HTR-8/SVneo (cell line): ENCODE measurements around the gene SLC31A1.
"Not testable (repeated sequence)": the region's sequence is repeated elsewhere in the genome, so short reads cannot be mapped to it uniquely, and the experiment has no call there.

Experiments
- DNase-seq: peaks from one replicate; pipeline ENCODE4 v3.0.0; 2011; ENCODE audit warnings: low spot score, mixed read lengths; ENCODE audit not compliant: insufficient read length
- FAIRE-seq: peaks from 2 replicates; lab custom pipeline; 2011; peaks lifted over from hg19 to GRCh38; lab: Jason Lieb, UNC

Gene SLC31A1

DNA sequence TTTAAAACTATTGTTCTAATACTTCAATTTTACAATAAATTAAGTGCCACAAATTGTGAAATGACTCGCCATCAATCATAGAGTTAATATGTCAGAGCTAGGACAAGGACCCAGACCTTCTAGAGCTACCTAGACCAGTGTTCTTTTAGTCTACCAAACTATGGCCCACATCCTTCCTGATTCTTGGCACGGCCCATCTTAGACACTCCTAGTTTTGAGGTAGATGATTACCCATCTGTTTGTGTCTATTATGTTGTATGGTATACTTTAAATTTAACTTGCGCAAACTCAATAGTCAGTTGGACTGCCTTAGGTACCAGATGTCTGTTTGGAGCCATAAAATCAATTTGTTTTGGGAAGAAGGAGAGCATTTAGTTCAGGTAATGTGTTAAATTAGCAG is 36.5 kb downstream of the SLC31A1 start:
- DNase-seq = no peak
- no peak for FAIRE-seq

DNA sequence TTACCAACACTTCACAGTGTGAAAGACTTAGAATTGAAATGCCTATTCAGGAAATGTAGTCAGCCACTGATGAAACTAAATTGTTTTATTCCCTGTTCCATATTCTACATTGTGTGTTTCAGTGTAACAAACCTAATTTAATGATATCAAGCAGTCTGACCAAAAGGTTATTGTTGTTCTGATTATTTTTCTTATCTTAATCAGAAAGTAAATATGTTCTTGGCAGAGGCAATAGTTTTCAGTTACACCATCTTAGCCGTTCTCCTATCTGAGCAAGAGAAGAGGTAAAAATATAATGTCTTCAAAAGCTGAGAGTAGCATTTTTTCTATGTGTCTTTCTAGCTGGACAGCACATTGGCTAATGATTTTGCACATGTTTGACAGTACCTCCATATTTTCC is 36.9 kb downstream of the SLC31A1 start:
- DNase-seq (no peak), FAIRE-seq (no peak)

DNA sequence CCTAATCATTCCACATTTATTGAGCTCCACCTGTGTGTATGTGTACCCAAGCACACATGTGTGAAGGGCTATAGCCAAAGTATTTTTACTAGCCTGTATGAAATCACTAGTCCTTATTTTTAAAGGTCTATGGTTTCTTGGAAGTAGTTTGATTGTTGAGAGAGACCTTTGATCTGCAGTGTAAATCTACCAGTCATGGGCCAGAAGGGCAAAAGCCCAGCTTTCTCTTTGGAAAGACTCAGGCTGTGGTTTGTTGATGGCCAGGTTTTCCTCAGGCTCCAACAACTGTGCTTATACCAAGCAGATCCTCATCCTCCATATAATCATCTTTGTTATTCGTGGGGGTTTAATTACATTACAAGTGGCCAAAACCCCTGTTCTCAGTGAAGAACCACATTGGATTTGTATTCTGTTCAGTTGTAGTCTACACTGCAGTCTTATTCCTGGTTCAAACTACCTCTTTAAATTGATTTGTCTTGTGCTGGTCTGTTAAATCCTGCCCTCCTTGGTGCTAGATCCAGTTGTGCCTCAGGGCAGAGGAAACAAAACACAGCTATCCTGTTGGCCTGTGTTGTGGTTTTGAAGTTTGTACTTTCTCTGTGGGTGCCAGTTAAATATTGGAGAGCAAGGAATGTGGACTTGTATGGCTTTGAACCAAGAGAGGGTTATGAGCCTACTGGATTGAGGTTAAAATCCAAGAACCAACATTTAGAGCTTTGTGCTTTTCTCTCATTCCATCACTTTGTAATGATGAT is 40.8 kb downstream of the SLC31A1 start:
- no peak for FAIRE-seq
- DNase-seq = no peak

GRCh38 chr9:113266174-113266573 is 44.8 kb downstream of the SLC31A1 start:
- no peak for FAIRE-seq
- no peak for DNase-seq

DNA sequence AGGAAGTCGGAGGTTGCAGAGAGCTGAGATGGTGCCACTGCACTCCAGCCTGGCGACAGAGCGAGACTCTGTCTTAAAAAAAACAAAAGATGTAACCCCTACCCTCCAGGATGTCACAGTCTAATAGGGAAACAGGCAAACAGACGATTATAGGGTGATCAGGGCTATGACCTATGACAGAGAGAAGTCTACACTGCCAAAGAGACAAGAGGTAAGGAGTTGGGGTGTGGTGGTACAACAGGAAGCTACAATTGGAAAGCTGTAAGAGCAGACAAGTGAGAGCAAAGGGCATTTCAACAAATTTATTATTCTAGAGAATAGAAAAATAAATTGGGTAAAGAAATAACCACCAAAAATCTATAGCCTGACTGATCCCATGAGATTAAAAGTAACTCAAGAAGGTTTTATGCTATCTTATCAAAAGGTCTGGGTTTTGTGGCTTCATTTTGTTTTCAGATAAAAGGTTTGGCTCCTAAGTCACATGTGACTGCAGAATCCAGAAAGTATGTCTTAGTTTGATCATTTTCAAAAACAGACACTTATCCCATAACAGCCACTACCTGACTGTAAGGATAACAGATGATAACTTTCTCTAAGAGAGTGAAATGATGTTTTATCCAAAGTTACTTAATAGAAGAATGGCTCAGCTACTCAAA is 46.7 kb downstream of the SLC31A1 start:
- FAIRE-seq (no peak), DNase-seq (no peak)

DNA sequence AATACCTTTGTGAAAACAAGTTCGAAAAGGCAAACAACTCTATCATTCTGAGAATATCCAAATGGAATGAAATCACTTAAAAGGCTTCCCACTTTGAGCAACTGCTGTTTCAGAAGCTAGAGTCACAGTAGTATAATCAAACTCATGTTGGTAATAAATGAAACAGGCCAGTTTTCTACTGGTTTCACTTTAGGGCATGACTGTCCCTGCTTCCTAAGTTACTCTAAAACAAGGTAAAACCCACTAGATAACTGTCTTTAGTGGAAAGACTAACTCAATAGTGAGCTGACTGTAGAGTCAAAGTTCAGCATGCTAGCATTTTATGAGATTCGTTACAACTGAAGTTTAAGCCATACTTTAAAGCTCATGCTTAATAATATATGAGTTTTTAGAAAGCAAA is 48.0 kb downstream of the SLC31A1 start:
- FAIRE-seq (no peak), DNase-seq (no peak)

GRCh38 chr9:113269871-113270270 is 48.5 kb downstream of the SLC31A1 start:
- FAIRE-seq (no peak), DNase-seq (no peak)

DNA sequence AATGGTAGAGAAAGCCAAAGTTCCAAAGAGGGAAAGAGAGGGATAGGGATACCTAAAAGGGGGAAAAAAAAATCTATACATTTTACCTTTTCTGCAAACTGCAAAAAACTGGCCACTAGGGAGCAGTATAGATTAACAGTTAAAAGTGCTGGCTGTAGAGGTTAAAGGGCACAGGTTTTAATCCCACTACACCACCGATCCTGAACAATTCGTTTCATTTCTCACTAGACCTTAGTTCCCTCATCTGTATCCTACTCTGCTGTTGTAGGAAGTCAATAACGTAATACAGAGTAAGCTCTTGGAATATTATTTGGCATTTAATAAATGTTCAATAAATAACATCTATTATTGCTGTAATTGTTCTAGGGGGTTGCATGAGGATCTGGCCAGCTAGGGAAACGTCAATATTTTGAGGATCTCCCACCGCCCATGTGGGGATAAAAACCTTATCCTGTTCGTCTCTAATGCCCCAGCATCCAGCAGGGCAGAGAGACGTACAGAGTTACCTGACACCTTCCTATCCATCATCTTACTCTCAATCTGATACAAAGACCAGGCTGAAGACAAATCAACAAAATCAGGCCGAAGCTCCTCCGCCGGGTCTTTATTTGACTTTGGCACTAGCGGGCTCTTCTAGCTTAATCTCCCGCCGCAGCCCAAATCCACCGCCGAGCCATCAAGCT is 53.3 kb downstream of the SLC31A1 start:
- DNase-seq (peak; percentile 48), FAIRE-seq (no peak)

DNA sequence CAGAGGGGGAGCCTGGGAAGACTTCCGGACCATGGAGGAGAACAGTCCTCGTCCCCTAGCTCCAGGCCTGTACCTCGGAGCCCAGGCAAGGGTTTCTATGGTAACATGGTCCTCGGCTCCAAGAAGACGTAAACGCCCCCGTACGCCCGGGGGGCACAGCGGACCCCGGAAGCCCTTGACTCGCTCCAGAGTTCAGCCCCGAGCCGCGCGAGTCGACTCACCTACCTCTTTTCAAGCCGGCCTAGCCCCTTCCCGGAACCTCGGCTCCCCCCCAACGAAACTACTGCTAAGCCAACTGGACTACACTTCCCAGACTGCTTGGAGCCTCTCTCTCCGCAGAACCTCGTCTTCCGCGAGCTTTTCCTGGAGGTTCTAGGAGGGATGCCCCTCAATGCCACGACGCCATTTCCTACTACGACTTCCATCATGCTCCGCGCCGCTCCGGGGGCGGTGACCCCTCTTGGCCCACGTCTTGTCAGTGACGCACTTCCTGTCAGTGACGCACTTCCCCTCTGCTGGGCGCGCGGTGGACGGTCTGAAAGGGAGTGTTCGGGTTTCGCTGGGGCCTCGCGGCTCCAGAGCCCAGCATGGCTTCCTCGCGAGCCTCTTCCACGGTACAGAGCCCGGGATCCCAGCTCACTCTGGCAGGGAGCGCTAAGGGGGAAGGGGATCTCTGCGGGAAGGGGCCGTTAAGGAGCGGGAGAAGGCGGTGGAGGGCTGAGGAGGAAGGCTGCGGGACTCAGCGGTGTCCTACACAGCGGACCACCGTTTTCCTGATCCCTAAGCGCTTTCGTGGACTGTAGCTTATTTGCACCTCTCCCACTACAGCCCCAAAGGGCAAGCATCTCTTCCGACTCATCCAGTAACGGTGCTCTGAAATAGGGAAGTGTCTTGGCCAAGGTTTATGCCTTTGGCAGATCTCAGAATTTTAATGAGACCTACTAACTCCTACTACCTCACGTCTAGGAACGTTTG is 54.1 kb downstream of the SLC31A1 start, which contains the start of the genes CDC26 and PRPF4:
TSS of gene CDC26 (minus strand) at position 416 of the 975 bp plus-strand sequence. CDS start 3,065 bp downstream, outside the sequence.
TSS of gene PRPF4 (plus strand) at position 502 of the 975 bp plus-strand sequence. CDS start at position 588, 86 bp downstream.
- peak; percentile 88 for FAIRE-seq
- DNase-seq = peak; percentile 92

DNA sequence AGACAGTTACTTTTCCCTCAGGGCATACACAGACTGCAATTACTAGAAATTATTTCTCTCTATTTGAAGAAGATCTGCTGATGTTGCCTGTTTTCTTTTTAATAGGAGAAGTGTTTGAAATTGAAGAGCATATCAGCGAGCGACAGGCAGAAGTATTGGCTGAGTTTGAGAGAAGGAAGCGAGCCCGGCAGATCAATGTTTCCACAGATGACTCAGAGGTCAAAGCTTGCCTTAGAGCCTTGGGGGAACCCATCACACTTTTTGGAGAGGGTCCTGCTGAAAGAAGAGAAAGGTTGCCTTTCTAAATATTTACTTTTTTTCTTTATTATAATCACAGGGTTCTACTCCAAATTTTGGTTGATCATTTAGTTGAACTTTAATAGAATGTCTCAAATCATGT is 57.5 kb downstream of the SLC31A1 start:
- FAIRE-seq = no peak
- no peak for DNase-seq

- no peak for DNase-seq
- no peak for FAIRE-seq
These were observed 60.0 kb downstream of the SLC31A1 start for GRCh38 chr9:113281356-113281755.

DNA sequence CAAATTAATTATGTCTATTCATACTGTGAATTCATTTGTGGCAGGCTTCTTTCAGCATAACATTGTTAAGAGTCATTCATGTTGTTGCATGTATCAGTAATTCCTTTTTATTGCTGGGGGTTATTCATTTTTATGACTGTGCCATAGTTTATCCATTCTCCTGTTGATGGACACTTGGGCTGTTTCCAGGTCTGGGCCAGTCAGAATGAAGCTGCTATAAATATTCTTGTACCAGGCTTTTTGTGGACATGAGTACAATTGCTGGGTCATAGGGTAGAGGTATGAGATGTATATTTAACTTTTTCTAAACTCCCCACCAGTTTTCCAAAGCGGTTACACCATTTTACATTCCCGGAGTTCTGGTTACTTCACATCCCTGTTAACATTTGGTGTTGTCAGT is 67.7 kb downstream of the SLC31A1 start:
- FAIRE-seq (no peak), DNase-seq (no peak)

DNA sequence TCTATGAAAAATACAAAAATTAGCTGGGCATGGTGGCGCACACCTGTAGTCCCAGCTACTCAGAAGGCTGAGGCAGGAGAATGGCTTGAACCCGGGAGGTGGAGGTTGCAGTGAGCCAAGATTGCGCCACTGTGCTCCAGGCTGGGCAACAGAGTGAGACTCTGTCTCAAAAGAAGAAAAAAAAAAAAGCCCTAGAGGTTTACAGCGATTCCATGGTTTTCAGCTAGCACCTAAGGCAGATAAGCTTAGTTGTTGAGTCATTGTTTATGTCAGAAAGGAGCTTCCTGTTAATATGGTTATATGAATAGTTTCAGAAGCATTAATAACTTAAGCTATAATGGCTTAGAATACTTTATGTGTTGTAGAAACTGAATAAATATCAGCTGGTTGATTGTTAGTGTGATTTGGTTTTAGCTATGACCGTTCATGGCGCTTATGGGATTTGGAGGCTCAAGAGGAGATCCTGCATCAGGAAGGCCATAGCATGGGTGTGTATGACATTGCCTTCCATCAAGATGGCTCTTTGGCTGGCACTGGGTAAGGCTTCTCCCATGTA is 68.8 kb downstream of the SLC31A1 start:
- FAIRE-seq (no peak), DNase-seq (no peak)

DNA sequence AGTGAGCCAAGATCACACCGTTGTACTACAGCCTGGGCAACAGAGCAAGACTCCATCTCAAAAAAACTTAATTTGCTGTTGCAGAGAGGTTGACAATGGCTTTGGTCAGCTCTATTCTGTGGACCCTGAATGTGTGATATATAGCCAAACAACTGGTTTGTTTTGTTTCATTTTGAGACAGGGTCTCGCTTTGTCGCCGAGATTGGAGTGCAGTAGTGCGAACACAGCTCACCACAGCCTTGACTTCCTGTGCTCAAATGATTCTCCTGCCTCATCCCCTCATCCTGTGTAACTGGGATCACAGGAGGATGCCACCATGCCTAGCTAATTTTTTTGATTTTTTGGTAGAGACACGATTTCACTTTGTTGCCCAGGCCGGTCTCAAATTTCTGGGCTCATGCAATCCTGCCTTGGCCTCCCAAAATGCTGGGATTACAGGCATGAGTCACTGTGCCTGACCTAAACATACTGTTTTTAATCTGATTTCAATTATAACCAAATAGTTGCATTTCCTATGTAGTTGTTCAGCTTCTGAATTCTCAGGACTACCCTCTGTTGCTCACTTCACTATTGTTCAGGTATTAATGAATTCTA is 72.0 kb downstream of the SLC31A1 start:
- no peak for FAIRE-seq
- no peak for DNase-seq

- not testable (repeated sequence) for DNase-seq
These were observed 74.9 kb downstream of the SLC31A1 start for GRCh38 chr9:113296247-113296646.

GRCh38 chr9:113296796-113297558 is 75.6 kb downstream of the SLC31A1 start:
- FAIRE-seq (no peak), DNase-seq (no peak)

More at GRCh38 chr9:113296247-113296646, 74.9 kb downstream of the SLC31A1 start:
- FAIRE-seq = not testable (repeated sequence)

DNA sequence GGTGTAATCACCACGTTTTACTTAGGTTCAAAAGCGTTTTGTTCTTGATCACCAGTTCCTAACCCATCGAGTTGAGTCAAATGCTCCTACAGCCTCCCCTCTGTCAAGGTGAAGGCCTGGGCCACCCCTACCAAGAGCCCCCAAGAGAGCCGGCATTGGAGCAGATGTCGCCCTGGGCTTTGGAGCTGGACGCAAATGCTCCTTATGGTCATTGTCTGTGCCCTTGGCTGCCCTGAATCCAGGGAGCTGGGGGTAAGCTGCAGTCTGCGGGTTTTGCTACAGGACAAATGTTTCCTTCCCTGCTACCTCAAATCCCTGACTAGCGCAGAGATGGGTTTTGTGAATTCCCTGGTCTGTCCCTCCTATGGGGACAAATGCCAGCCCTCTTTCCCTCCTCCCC is 77.0 kb downstream of the SLC31A1 start:
- DNase-seq = no peak
- FAIRE-seq = no peak
